OCI-LY3 (cell line): ENCODE data around the gene IMMP2L.

Experiments used
- H2AFZ ChIP-seq: fragments of 200-600, 300-600 bp; shearing (Covaris generic); 2 replicates; pipeline ENCODE4 v1.6.0; 2014; ENCODE audit warnings: antibody characterized with exemption, low read depth, low read length
- H3K27ac ChIP-seq: fragments of 200-600, 300-600 bp; sonication (generic); 2 replicates; pipeline ENCODE4 v1.5.1; 2014; ENCODE audit warnings: mild to moderate bottlenecking, low read length, moderate library complexity, mixed read lengths
- H3K27me3 ChIP-seq: fragments of 200-600, 300-600 bp; sonication (generic); 2 replicates; pipeline ENCODE4 v1.6.1; 2014; ENCODE audit warnings: low read depth, low read length, mixed read lengths
- H3K36me3 ChIP-seq: fragments of 200-600, 300-600 bp; sonication (generic); replicated peaks from 2 replicates; pipeline ENCODE3; 2014; ENCODE audit warnings: low read depth, low read length, mixed read lengths
- H3K4me1 ChIP-seq: fragments of 300-600, 200-600 bp; sonication (generic); 2 replicates; pipeline ENCODE4 v1.6.1; 2014; ENCODE audit warnings: low read length, mixed read lengths
- H3K4me2 ChIP-seq: fragments of 200-600, 300-600 bp; sonication (generic); 2 replicates; pipeline ENCODE4 v1.6.1; 2014; ENCODE audit warnings: low read length, mixed read lengths
- H3K4me3 ChIP-seq: fragments of 300-600, 200-600 bp; sonication (generic); 2 replicates; pipeline ENCODE4 v1.5.1; 2014; ENCODE audit warnings: antibody characterized with exemption, mild to moderate bottlenecking, low read length, moderate library complexity
- H3K79me2 ChIP-seq: fragments of 300-600, 200-600 bp; shearing (Covaris generic); 2 replicates; pipeline ENCODE4 v1.6.1; 2014; ENCODE audit warnings: mild to moderate bottlenecking, low read length, mixed read lengths
- H3K9ac ChIP-seq: fragments of 300-600, 200-600 bp; shearing (Covaris generic); 2 replicates; pipeline ENCODE4 v1.6.0; 2014; ENCODE audit warnings: mild to moderate bottlenecking, low read length, moderate library complexity
- H3K9me3 ChIP-seq: fragments of 200-600, 300-600 bp; shearing (Covaris generic); 2 replicates; pipeline ENCODE4 v1.6.1; 2014; ENCODE audit warnings: low read length, mixed read lengths; ENCODE audit not compliant: insufficient read depth
- H4K20me1 ChIP-seq: fragments of 200-600, 300-600 bp; sonication (generic); 2 replicates; pipeline ENCODE4 v1.6.1; 2016; ENCODE audit warnings: low read length, mixed read lengths; ENCODE audit not compliant: insufficient read depth
- EZH2phosphoT487 ChIP-seq: fragments of 200-600 bp; shearing (Covaris generic); IDR thresholded peaks from 2 replicates; pipeline ENCODE4 v1.6.1; 2018; ENCODE audit warnings: antibody characterized with exemption, mixed run types, low read depth
- TF ChIP-seq, protein P1 (sequence below): fragments of 200-600, 300-600 bp; sonication (generic); IDR thresholded peaks from 2 replicates; pipeline ENCODE4 v1.5.1; 2014; ENCODE audit warnings: antibody characterized with exemption, low read length, low read depth

The IMMP2L gene

DNA sequence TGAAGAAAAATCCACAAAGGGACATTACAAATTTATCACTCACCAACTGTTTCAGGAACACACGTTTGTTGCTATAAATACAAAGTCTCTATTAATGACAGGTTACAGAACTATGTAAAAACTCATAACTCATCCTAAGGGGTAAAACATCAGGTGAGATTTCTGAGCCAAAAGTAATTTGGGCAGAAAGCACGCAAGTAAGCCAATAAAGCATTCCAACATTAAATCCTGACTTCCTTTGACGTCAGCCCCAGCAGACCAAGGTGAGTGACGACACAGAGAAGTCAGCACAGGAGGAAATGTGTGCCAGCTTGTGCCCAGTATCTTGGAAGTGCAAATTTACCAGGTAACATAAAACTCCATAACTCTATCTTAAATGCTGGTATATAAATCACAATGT lies 45.7 kb downstream of the IMMP2L start:
- peaks cover 7% of the 10 kb centered on the region for H3K36me3 ChIP-seq
- H3K27ac ChIP-seq, result no peak overlapping the region
- TF ChIP-seq EZH2phosphoT487, result no peak
- TF ChIP-seq, protein P1, sequence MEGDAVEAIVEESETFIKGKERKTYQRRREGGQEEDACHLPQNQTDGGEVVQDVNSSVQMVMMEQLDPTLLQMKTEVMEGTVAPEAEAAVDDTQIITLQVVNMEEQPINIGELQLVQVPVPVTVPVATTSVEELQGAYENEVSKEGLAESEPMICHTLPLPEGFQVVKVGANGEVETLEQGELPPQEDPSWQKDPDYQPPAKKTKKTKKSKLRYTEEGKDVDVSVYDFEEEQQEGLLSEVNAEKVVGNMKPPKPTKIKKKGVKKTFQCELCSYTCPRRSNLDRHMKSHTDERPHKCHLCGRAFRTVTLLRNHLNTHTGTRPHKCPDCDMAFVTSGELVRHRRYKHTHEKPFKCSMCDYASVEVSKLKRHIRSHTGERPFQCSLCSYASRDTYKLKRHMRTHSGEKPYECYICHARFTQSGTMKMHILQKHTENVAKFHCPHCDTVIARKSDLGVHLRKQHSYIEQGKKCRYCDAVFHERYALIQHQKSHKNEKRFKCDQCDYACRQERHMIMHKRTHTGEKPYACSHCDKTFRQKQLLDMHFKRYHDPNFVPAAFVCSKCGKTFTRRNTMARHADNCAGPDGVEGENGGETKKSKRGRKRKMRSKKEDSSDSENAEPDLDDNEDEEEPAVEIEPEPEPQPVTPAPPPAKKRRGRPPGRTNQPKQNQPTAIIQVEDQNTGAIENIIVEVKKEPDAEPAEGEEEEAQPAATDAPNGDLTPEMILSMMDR, result no peak
- no peaks in the 10 kb centered on the region for H4K20me1 ChIP-seq
- H2AFZ ChIP-seq, result no peak overlapping the region
- H3K4me3 ChIP-seq, result no peak overlapping the region
- no peaks in the 10 kb centered on the region for H3K9me3 ChIP-seq
- no peaks in the 10 kb centered on the region for H3K79me2 ChIP-seq
- no peaks in the 10 kb centered on the region for H3K4me1 ChIP-seq
- H3K27me3 ChIP-seq, result no peaks in the 10 kb centered on the region
- H3K9ac ChIP-seq, result no peak overlapping the region
- no peak overlapping the region for H3K4me2 ChIP-seq

DNA sequence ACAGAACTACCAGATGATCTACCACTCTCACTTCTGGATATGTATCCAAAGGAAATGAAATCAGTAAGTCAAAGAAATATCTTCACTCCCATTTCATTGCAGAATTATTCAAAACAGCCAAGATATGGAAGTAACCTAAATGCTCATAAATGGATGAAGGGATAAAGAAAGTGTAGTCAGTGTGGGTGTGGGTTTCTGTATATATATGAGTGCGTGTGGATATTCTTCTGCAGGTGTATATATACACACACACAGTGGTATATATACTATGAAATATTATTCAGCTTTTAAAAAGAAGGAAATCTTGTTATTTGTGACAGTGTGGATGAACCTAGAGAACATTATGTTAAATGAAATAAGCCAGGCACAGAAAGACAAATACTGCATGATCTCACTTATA lies 48.7 kb downstream of the IMMP2L start:
- Histone ChIP-seq H4K20me1 (no peaks in the 10 kb centered on the region), H2AFZ (no peak overlapping the region), H3K79me2 (no peaks in the 10 kb centered on the region), H3K4me1 (0 out of 2 replicates have a peak, but pooled peaks cover under 1% of the 10 kb centered on the region), H3K36me3 (no peaks in the 10 kb centered on the region), H3K9ac (no peak overlapping the region), H3K27me3 (no peaks in the 10 kb centered on the region), H3K4me3 (no peak overlapping the region), H3K9me3 (no peaks in the 10 kb centered on the region), H3K27ac (no peak overlapping the region), H3K4me2 (no peak overlapping the region)
- TF ChIP-seq, protein P1, result no peak

DNA sequence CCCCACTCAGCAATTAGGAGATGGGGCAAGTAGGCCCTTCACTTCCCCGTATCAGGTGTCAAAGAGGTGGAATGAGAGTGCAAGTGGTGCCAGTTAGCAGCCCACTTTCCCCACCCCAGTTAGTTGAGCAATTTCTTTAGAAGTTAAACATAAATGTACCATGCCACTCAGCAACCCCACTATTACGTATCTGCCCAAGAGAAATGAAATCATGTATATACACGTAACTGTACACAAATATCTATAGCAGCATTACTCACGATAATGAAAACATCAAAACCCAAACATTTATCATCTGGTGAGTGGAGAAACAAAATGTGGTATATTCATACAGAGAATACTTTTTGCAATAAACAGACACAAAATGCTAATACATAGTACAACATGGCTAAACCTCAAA lies 50.4 kb downstream of the IMMP2L start:
- no peaks in the 10 kb centered on the region for H3K27me3 ChIP-seq
- peaks cover 4% of the 10 kb centered on the region; the same call in 1 of the 2 replicates for H3K4me1 ChIP-seq
- H2AFZ ChIP-seq, result no peak overlapping the region
- H3K36me3 ChIP-seq, result no peaks in the 10 kb centered on the region
- no peak overlapping the region for H3K4me2 ChIP-seq
- no peaks in the 10 kb centered on the region; the same call in 1 of the 2 replicates for H3K79me2 ChIP-seq
- H3K4me3 ChIP-seq, result no peak overlapping the region
- H4K20me1 ChIP-seq, result no peaks in the 10 kb centered on the region
- H3K27ac ChIP-seq, result no peak overlapping the region
- no peak overlapping the region for H3K9ac ChIP-seq
- no peak for TF ChIP-seq EZH2phosphoT487
- TF ChIP-seq, protein P1, result no peak
- no peaks in the 10 kb centered on the region for H3K9me3 ChIP-seq

DNA sequence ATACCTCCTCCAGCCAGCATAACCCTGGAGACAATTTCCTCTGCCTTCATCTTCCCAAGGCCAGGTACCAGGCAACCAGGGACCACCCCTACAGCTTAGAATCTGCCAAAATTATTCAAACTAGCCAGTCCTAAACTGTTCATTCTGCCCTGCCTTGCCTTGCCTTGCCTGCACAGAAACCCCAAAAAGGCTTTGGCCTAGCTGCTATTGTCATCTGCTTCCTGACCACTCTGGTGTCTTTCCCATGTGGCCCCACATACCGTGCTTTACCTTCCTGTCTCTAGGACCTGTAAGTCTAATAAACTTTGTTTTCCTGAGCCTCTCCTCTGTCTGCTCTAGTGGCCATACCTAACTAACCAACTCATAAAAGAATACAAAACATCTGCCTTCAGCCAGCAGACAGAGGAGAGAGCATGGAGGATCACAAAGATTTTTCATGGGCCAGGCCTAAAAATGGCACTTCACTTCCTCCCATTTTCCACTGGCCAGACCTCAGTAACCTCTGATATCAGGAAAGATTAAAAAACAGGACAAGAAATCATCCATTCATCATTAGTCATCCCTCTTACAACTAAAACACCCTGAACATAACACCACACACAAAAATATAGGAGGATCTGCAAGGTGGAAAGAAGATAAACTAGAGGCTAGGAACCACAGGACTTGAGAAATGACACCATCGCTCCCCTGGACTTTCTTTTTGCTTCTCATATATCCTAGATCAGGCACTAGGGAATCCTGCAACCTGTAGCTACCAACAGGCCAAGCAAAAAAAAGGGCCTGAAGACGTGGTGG lies 51.5 kb downstream of the IMMP2L start:
- H3K4me2 ChIP-seq, result no peak overlapping the region
- no peaks in the 10 kb centered on the region for H3K27me3 ChIP-seq
- no peak overlapping the region for H3K9ac ChIP-seq
- no peak overlapping the region for H3K4me3 ChIP-seq
- no peaks in the 10 kb centered on the region; the same call in 1 of the 2 replicates for H3K79me2 ChIP-seq
- no peaks in the 10 kb centered on the region for H3K9me3 ChIP-seq
- H3K27ac ChIP-seq, result no peak overlapping the region
- H4K20me1 ChIP-seq, result no peaks in the 10 kb centered on the region
- no peak overlapping the region for H2AFZ ChIP-seq
- peaks cover 4% of the 10 kb centered on the region; the same call in 1 of the 2 replicates for H3K4me1 ChIP-seq
- TF ChIP-seq, protein P1, result no peak
- no peaks in the 10 kb centered on the region for H3K36me3 ChIP-seq
